ENCODE results near the gene GYPE. TPM values are rescaled to one million over a fixed set of nuclear protein-coding genes. Genes with fewer than 3 reads are reported as not detected.
"Not testable (repeated sequence)": the region's sequence is repeated elsewhere in the genome, so short reads cannot be mapped to it uniquely, and the experiment has no call there.

GYPE gene
- polyA plus RNA-seq, 3 donors from 2014 or later: 1.7 to 3.7 TPM; not detected in 1

DNA sequence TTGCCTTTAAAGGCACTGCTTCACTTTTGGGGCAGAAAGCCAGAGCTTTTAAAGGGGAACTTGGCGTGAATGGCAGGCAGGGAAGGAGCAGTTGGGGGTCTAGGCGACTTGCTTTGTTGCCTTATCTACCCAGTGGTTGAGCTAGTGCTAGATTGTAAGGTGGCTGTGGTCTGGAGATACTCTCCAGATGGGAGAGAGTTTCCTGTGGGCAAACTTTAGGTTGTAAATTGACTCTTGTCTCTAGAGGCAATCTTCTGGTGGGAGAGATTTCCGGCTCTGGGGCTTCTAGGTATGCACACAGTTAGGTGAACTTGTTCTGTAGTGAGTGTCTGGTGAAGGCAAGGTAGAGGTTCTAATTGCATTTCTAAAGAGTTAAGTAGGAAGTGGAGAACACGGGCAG lies 50.7 kb downstream of the GYPE start:
- H3K36me3 Mint-ChIP-seq; H3K27me3 Mint-ChIP-seq (ENCODE audit: low read depth in 3 of 3): not testable (repeated sequence)

GRCh38 chr4:143849296-143849695 lies 56.1 kb downstream of the GYPE start:
- H3K4me3 Mint-ChIP-seq; H3K27me3 Mint-ChIP-seq (ENCODE audit: low read depth in 3 of 3); H3K36me3 Mint-ChIP-seq; H3K9me3 Mint-ChIP-seq; H3K4me1 Mint-ChIP-seq; H3K27ac Mint-ChIP-seq; DNase-seq: not testable (repeated sequence)

More for the DNA sequence above, 50.7 kb downstream of the GYPE start:
- not testable (repeated sequence) for H3K4me3 Mint-ChIP-seq, H3K27ac Mint-ChIP-seq, H3K9me3 Mint-ChIP-seq, H3K4me1 Mint-ChIP-seq
- DNase-seq: peak in 1 of 3 donors; percentile 0

GRCh38 chr4:143843506-143843832 lies 61.9 kb downstream of the GYPE start:
- H3K9me3 Mint-ChIP-seq; H3K36me3 Mint-ChIP-seq; H3K27ac Mint-ChIP-seq; H3K4me1 Mint-ChIP-seq; DNase-seq; H3K4me3 Mint-ChIP-seq; H3K27me3 Mint-ChIP-seq (ENCODE audit: low read depth in 3 of 3): not testable (repeated sequence)

DNA sequence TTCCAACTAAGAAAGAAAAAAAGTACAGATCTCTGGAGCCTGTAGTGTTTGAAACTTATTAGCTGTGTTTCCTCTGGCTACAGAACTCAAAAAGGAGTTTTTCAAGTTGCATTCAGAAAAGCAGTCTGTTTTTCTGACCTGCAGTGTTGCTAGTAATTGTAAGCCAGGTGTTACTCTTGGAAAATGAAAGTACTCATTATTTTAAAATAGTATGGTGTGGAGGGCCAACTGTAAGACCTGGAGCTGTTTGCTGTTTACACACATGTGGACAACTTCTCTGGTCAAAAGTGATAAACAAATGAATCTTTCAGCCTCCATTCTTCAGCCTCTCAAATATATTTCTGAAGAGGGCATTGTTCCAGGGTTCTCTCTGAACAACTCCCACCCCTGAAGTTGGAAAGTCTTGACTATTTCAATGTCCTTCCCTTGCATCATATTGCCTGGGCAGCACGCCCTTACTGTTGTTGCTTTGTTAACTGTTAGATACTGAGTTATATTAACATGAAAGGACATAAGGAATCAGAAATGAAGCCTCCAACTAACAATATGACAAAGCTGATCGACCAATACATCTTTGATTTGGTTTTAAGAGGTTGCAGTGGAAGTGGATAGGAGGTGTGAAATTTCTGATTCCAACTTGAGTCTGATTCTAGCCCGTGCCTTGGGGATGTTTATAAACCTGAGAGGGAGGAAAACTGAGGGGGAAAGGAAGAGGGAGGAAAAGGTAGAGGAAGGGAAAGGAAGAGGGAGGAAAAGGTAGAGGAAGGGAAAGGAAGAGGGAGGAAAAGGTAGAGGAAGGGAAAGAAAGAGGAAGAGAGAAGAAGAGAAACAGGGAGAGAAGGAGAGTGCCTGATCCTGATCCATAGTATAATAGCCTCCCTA lies 62.5 kb downstream of the GYPE start:
- H3K27me3 Mint-ChIP-seq (ENCODE audit: low read depth in 3 of 3); H3K4me3 Mint-ChIP-seq; H3K4me1 Mint-ChIP-seq; H3K27ac Mint-ChIP-seq; H3K9me3 Mint-ChIP-seq; H3K36me3 Mint-ChIP-seq; DNase-seq: not testable (repeated sequence)

DNA sequence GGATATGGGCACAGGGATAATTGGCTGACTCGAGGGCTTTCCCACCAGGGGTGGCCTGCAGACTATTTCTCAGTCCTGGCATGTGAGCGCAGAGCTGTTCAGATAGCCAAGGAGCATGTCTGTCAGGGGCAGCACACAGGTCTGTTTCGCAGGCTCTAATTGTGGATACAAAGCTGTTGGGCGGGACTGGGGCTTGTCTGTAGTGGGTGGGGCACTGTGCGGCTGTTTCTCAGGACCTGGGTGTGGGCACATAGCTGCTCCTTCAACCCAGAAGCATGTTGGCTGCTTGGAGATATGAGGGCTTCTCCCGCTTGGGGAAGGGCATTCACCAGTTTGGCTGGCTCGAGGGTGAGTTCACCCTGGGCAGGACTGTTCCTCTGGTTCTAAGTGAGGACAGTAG lies 65.9 kb downstream of the GYPE start:
- not testable (repeated sequence) for H3K27ac Mint-ChIP-seq; DNase-seq; H3K36me3 Mint-ChIP-seq; H3K4me3 Mint-ChIP-seq; H3K4me1 Mint-ChIP-seq; H3K9me3 Mint-ChIP-seq; H3K27me3 Mint-ChIP-seq (ENCODE audit: low read depth in 3 of 3)

GRCh38 chr4:143834196-143834595 lies 71.2 kb downstream of the GYPE start:
- DNase-seq; H3K4me1 Mint-ChIP-seq; H3K36me3 Mint-ChIP-seq; H3K27ac Mint-ChIP-seq; H3K4me3 Mint-ChIP-seq; H3K27me3 Mint-ChIP-seq (ENCODE audit: low read depth in 3 of 3): not testable (repeated sequence)
- H3K9me3 Mint-ChIP-seq: peaks cover 2 to 28% (median 14%) of the 10 kb centered on the region in 6 donors

DNA sequence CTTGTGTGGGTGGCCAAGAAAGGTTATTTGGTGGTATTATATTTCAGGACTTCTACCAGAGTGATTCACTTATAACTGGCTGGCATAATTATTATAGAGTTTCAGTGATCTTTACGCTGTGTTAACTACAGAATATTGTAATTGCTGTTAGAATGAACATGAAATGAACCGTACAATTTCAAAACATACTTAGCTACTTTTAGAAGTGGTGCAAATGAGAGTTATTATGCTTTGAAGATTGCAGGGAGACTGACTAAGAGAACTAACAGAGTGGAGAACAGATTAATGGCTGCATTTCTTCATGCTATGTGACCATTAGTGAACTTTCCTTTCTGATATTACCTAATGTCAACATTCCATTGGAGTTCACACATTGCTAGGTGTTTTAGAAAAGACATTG lies 71.7 kb downstream of the GYPE start:
- H3K9me3 Mint-ChIP-seq: peaks cover 2 to 32% (median 14%) of the 10 kb centered on the region in 6 donors
- not testable (repeated sequence) for H3K4me3 Mint-ChIP-seq

GRCh38 chr4:143830576-143830975 lies 74.8 kb downstream of the GYPE start:
- DNase-seq; H3K4me1 Mint-ChIP-seq; H3K27me3 Mint-ChIP-seq (ENCODE audit: low read depth in 3 of 3); H3K4me3 Mint-ChIP-seq; H3K27ac Mint-ChIP-seq; H3K36me3 Mint-ChIP-seq: not testable (repeated sequence)
- peaks cover 5 to 40% (median 14%) of the 10 kb centered on the region in 6 donors for H3K9me3 Mint-ChIP-seq

More for the DNA sequence above, 71.7 kb downstream of the GYPE start:
- not testable (repeated sequence) for H3K27me3 Mint-ChIP-seq (ENCODE audit: low read depth in 3 of 3); DNase-seq; H3K4me1 Mint-ChIP-seq; H3K36me3 Mint-ChIP-seq; H3K27ac Mint-ChIP-seq

- peaks cover 5 to 37% (median 13%) of the 10 kb centered on the region in 6 donors for H3K9me3 Mint-ChIP-seq
- H3K4me1 Mint-ChIP-seq; H3K36me3 Mint-ChIP-seq; H3K27me3 Mint-ChIP-seq (ENCODE audit: low read depth in 3 of 3); DNase-seq; H3K27ac Mint-ChIP-seq; H3K4me3 Mint-ChIP-seq: not testable (repeated sequence)
Observed at GRCh38 chr4:143829239-143829620, 76.1 kb downstream of the GYPE start.

Other genes starting within 250 kb of the GYPE start
- not detected for gene FREM3, start 204.9 kb downstream of the GYPE start, polyA plus RNA-seq
- gene GYPB, start 113.8 kb upstream of the GYPE start, polyA plus RNA-seq: not detected
- gene GYPA, start 235.2 kb upstream of the GYPE start, polyA plus RNA-seq: not detected

Data from immature natural killer cell (primary cell).